HG03558 (cell line): ENCODE results near the gene MAGI3.

ENCODE experiments used
- ATAC-seq: cut with Tn5 transposase; IDR thresholded peaks from one replicate; pipeline ENCODE4 v1.9.1; 2021; ENCODE audit warnings: moderate number of reproducible peaks; ENCODE audit not compliant: unreplicated experiment; ENCODE audit errors: extremely low read depth

The MAGI3 gene

GRCh38 chr1:113630340-113631327 lies 240.3 kb downstream of the MAGI3 start:
- no peak for ATAC-seq

GRCh38 chr1:113641396-113641795 lies 251.1 kb downstream of the MAGI3 start:
- no peak for ATAC-seq

- no peak for ATAC-seq
Measured at GRCh38 chr1:113647164-113647563, 256.8 kb downstream of the MAGI3 start.

- ATAC-seq: no peak
Measured at GRCh38 chr1:113648478-113648877, 258.2 kb downstream of the MAGI3 start.

- ATAC-seq: no peak
Measured at GRCh38 chr1:113652771-113653170, 262.5 kb downstream of the MAGI3 start.

GRCh38 chr1:113653741-113654140 lies 263.4 kb downstream of the MAGI3 start:
- no peak for ATAC-seq

GRCh38 chr1:113654883-113655282 lies 264.6 kb downstream of the MAGI3 start:
- no peak for ATAC-seq

- no peak for ATAC-seq
Measured at GRCh38 chr1:113657126-113657525, 266.8 kb downstream of the MAGI3 start.

GRCh38 chr1:113657556-113658063 lies 267.3 kb downstream of the MAGI3 start:
- ATAC-seq: no peak

- no peak for ATAC-seq
Measured at GRCh38 chr1:113659035-113659434, 268.7 kb downstream of the MAGI3 start.

- no peak for ATAC-seq
Measured at GRCh38 chr1:113659556-113659955, 269.2 kb downstream of the MAGI3 start.

GRCh38 chr1:113660088-113660487 lies 269.8 kb downstream of the MAGI3 start:
- ATAC-seq: no peak

- no peak for ATAC-seq
Measured at GRCh38 chr1:113662101-113662500, 271.8 kb downstream of the MAGI3 start.

GRCh38 chr1:113663165-113663951 lies 273.0 kb downstream of the MAGI3 start:
- no peak for ATAC-seq

GRCh38 chr1:113665071-113665470 lies 274.8 kb downstream of the MAGI3 start:
- ATAC-seq: no peak

GRCh38 chr1:113666126-113666525 lies 275.8 kb downstream of the MAGI3 start:
- ATAC-seq: no peak

- no peak for ATAC-seq
Measured at GRCh38 chr1:113669988-113670387, 279.7 kb downstream of the MAGI3 start.

- ATAC-seq: no peak
Measured at GRCh38 chr1:113670650-113671049, 280.3 kb downstream of the MAGI3 start.

GRCh38 chr1:113672491-113672890 lies 282.2 kb downstream of the MAGI3 start:
- no peak for ATAC-seq

GRCh38 chr1:113674591-113674990 lies 284.3 kb downstream of the MAGI3 start:
- ATAC-seq: no peak

- no peak for ATAC-seq
Measured at GRCh38 chr1:113675302-113675701, 285.0 kb downstream of the MAGI3 start.
